Measurements from ENCODE around the gene ASTN2.

Gene ASTN2

GRCh38 chr9:116868201-116868600, 546.7 kb downstream of the ASTN2 start:
- CTCF ChIA-PET = no interaction called here
- TF ChIP-seq CTCF (IDR thresholded peaks at IDR 0.05; ENCODE audit: control extremely low read depth, extremely low read depth, low read depth, missing control alignments) = no peak
- POLR2A ChIA-PET = no interaction called here
- DNase-seq (ENCODE audit: extremely low spot score) = no peak

GRCh38 chr9:116861321-116861720, 553.5 kb downstream of the ASTN2 start:
- DNase-seq (ENCODE audit: extremely low spot score) = no peak
- ChIA-PET CTCF (interaction anchor here (1.0 to 11.4 kb wide), 41 partner anchors 12 to 1267 kb away, joined by 3 to 242 read pairs (median 6); partner anchors contain the start of gene TRIM32), POLR2A (no interaction called here)
- no peak for TF ChIP-seq CTCF (IDR thresholded peaks at IDR 0.05; ENCODE audit: control extremely low read depth, extremely low read depth, low read depth, missing control alignments)

GRCh38 chr9:116860509-116861120, 554.2 kb downstream of the ASTN2 start:
- ChIA-PET CTCF (interaction anchor here (0.6 to 11.4 kb wide), 61 partner anchors 11 to 1267 kb away, joined by 3 to 242 read pairs (median 5); partner anchors contain the start of gene TRIM32), POLR2A (no interaction called here)
- peak; percentile 74 for TF ChIP-seq CTCF (IDR thresholded peaks at IDR 0.05; ENCODE audit: control extremely low read depth, extremely low read depth, low read depth, missing control alignments)
- peak; percentile 51 for DNase-seq (ENCODE audit: extremely low spot score)

- TF ChIP-seq CTCF (IDR thresholded peaks at IDR 0.05; ENCODE audit: control extremely low read depth, extremely low read depth, low read depth, missing control alignments) = no peak
- ChIA-PET POLR2A (no interaction called here), CTCF (interaction anchor here (0.6 to 11.4 kb wide), 49 partner anchors 10 to 1267 kb away, joined by 3 to 242 read pairs (median 5); no protein-coding TSS in a partner anchor)
- DNase-seq (ENCODE audit: extremely low spot score) = no peak
Observed at GRCh38 chr9:116859763-116860162, 555.1 kb downstream of the ASTN2 start.

- POLR2A ChIA-PET = no interaction called here
- no peak for TF ChIP-seq CTCF (IDR thresholded peaks at IDR 0.05; ENCODE audit: control extremely low read depth, extremely low read depth, low read depth, missing control alignments)
- CTCF ChIA-PET = interaction anchor here (3.4 to 11.4 kb wide), 3 partner anchors 17 to 121 kb away, joined by 9 to 242 read pairs (median 107); no protein-coding TSS in a partner anchor
- DNase-seq (ENCODE audit: extremely low spot score) = no peak
Observed at GRCh38 chr9:116857321-116857720, 557.5 kb downstream of the ASTN2 start.

- ChIA-PET CTCF (interaction anchor here (0.7 to 11.4 kb wide), 3 partner anchors 10 to 120 kb away, joined by 3 to 242 read pairs (median 4); no protein-coding TSS in a partner anchor), POLR2A (no interaction called here)
- TF ChIP-seq CTCF (IDR thresholded peaks at IDR 0.05; ENCODE audit: control extremely low read depth, extremely low read depth, low read depth, missing control alignments) = no peak
- DNase-seq (ENCODE audit: extremely low spot score) = no peak
Observed at GRCh38 chr9:116855881-116856662, 558.8 kb downstream of the ASTN2 start.

Data from GM10248 (cell line).